HUES64 (cell line): ENCODE measurements around the gene SHISA7.

ENCODE experiments used
- H3K27ac ChIP-seq: 2 replicates; pipeline ENCODE4 v1.7.0; 2013; ENCODE audit warnings: low read depth, low read length, inconsistent platforms
- H3K27me3 ChIP-seq: 2 replicates; pipeline ENCODE4 v1.6.1; 2013; ENCODE audit warnings: mild to moderate bottlenecking, low read length; ENCODE audit not compliant: insufficient read depth
- H3K36me3 ChIP-seq: 2 replicates; pipeline ENCODE4 v1.6.1; 2013; ENCODE audit warnings: mild to moderate bottlenecking, low read length; ENCODE audit not compliant: insufficient read depth
- H3K4me1 ChIP-seq: 2 replicates; pipeline ENCODE4 v1.6.1; 2013; ENCODE audit warnings: mild to moderate bottlenecking, low read length, moderate library complexity; ENCODE audit not compliant: insufficient read depth
- H3K4me3 ChIP-seq: 2 replicates; pipeline ENCODE4 v1.5.1; 2013; ENCODE audit warnings: mild to moderate bottlenecking, low read length, moderate library complexity
- H3K9ac ChIP-seq: 2 replicates; pipeline ENCODE4 v1.6.1; 2013; ENCODE audit warnings: mild to moderate bottlenecking, low read depth, low read length
- H3K9me3 ChIP-seq: 2 replicates; pipeline ENCODE4 v1.6.1; 2013; ENCODE audit warnings: low read depth, low read length; ENCODE audit not compliant: insufficient read depth
- WGBS: fragments of 150-250, 120-280 bp; methylation state at CpG from one replicate; pipeline ENCODE4 v1.1.7; 2013; ENCODE audit warnings: missing lambda C conversion rate; 5-methylcytosine and 5-hydroxymethylcytosine counted together

The SHISA7 gene

DNA sequence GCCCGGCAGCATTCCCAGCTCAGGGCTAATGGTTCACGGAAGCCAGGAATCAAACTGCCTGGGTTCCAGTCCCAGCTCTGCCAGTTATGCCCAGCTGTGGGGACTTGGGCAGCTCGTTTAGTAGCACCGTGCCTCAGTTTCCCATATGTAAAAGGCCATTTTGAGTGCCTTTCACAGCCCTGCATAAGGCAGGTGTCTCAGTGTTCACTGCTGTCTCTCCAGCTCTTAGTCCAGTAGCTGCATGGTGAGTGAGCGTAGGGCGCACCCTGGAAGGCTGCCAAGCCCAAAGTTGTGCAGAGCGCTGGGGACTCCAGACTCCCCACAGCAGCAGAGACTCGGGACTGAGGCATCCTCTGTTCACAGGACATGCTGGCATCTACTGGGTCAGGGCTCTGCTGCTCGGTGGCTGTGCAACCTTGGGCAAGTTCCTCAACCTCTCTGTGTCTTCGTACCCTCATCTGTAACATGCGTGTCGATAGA is 51.9 kb downstream of the SHISA7 start:
- Histone ChIP-seq H3K9me3 (no peaks in the 10 kb centered on the region), H3K36me3 (peaks cover 42% of the 10 kb centered on the region), H3K27ac (no peak overlapping the region), H3K4me3 (no peak overlapping the region), H3K27me3 (no peaks in the 10 kb centered on the region), H3K9ac (no peak overlapping the region), H3K4me1 (peaks cover 16% of the 10 kb centered on the region)
- WGBS = 90% methylated on average over 12 of the region's 12 CpGs

DNA sequence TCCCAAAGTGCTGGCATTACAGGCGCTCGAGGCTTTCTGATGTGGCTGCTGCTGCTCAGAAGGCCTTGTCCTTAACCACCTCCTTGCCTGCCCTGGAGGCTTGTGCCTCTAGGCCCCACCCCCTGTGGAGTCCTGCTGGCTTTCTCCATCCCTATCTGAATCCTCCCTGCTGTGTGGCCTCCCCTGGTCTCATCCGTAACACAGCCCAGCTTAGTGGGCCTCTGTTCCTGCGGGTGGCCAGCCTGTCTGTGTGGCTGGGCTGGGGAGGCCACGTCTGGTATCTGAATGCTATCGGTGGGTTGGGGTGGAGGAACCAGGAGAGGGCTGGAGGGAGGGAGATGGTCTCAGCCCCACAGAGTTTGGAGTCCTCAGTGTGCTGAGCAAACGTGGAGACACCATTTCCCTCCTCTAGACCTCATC is 52.6 kb downstream of the SHISA7 start:
- Histone ChIP-seq H3K4me3 (no peak overlapping the region), H3K4me1 (peaks cover 16% of the 10 kb centered on the region), H3K36me3 (peaks cover 42% of the 10 kb centered on the region), H3K9ac (no peak overlapping the region), H3K9me3 (no peaks in the 10 kb centered on the region), H3K27ac (no peak overlapping the region), H3K27me3 (no peaks in the 10 kb centered on the region)
- 52% methylated on average over 6 of the region's 7 CpGs for WGBS

DNA sequence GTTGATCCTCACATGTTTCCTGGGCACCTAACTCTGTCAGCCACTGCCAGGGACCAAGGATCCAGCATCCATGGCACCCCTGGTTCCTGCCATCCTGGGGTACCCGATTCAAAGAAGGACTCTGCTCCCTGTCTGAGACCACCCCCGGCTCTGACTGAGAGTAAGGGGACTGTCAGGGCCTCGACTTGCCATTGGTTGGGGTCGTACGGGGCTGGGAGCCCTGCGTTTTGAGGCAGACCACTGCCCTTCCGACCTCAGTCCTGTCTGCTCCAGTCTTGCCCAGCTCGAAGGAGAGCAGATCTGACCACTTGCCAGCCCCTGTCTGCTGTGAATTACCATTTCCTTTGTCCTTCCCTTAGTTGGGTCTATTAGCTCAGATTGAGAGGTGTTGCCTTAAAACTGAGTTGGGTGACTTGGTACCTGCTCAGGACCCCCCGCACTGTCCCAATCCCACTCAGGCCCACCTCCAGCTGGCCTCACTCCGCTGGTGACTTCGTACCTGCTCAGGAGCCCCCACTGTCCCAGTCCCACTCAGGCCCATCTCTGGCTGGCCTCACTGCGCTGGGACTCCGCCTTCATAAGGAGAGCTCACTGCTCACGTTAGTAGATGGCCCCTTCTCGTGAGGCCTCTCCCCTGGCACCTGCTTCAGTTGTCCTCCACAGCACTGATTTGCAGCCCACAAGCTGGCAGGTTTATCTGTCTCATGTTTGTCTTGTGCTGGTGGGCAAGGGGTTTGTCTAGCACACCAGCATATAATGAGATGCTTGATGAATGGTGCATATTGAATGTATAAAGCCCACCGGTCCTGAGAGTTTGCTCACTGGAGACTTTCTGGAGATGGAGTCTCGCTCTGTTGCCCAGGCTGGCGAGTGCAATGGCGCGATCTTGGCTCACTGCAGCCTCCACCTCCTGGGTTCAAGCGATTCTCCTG is 53.4 kb downstream of the SHISA7 start:
- Histone ChIP-seq H3K4me1 (peaks cover 18% of the 10 kb centered on the region), H3K9me3 (no peaks in the 10 kb centered on the region), H3K36me3 (peaks cover 42% of the 10 kb centered on the region), H3K27me3 (no peaks in the 10 kb centered on the region), H3K4me3 (no peak overlapping the region), H3K27ac (no peak overlapping the region; the same call in 1 of the 2 replicates), H3K9ac (no peak overlapping the region)
- 84% methylated on average over 21 of the region's 21 CpGs for WGBS

DNA sequence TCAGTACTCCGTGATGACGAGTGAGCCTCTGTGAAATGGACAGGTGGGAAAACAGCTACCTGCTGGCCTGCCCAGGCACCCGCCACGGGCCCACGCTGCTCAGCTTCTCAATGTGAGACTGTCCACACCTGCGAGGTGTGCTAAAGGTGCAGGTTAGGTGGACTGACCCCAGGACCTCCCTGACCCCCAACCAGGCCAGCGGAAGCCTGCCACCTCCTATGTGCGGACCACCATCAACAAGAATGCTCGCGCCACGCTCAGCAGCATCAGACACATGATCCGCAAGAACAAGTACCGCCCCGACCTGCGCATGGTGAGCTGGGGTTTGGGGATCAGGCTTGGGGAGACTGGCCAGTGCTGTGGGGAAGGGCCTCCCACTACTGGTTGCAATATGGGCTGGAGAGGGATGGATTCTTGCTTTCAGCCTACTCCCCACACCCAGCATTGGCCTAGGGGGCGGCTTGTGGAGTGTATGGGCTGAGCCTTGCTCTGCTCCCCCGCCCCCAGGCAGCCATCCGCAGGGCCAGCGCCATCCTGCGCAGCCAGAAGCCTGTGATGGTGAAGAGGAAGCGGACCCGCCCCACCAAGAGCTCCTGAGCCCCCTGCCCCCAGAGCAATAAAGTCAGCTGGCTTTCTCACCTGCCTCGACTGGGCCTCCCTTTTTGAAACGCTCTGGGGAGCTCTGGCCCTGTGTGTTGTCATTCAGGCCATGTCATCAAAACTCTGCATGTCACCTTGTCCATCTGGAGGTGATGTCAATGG is 55.2 kb downstream of the SHISA7 start:
- peaks cover 18% of the 10 kb centered on the region for H3K4me1 ChIP-seq
- H3K9ac ChIP-seq = peak overlapping the region; percentile 91
- peaks cover 3% of the 10 kb centered on the region; the same call in 1 of the 2 replicates for H3K27me3 ChIP-seq
- 94% methylated on average over 24 of the region's 24 CpGs for WGBS
- H3K9me3 ChIP-seq = no peaks in the 10 kb centered on the region
- H3K36me3 ChIP-seq = peaks cover 42% of the 10 kb centered on the region
- no peak overlapping the region for H3K27ac ChIP-seq
- peak overlapping the region; percentile 83 for H3K4me3 ChIP-seq

DNA sequence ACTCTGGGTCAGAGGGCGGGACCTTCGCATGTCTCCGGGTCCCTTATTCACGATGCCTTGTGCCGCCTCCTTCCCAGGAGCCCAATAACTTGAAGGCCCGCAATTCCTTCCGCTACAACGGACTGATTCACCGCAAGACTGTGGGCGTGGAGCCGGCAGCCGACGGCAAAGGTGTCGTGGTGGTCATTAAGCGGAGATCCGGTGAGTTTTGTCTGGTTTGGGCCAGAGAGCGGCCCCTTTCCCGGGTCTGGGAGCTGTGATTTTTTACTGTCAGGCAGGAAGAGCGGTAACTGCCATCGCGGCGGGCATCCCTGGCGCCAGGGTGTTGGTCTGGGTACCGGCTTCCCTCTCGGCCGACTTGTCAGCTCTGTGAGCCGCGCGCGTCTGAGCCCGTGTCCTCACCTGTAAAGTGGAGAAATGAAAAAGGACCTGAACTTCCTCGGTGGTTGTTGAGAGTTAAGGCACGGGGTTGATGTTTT is 56.6 kb downstream of the SHISA7 start:
- Histone ChIP-seq H3K36me3 (peaks cover 42% of the 10 kb centered on the region), H3K27me3 (peaks cover 9% of the 10 kb centered on the region; the same call in 1 of the 2 replicates), H3K4me1 (peaks cover 13% of the 10 kb centered on the region; the same call in 1 of the 2 replicates), H3K27ac (peak overlapping the region; percentile 62; the same call in 1 of the 2 replicates), H3K9me3 (no peaks in the 10 kb centered on the region), H3K9ac (peak overlapping the region; percentile 91), H3K4me3 (peak overlapping the region; percentile 83)
- 7% methylated on average over 33 of the region's 33 CpGs for WGBS

DNA sequence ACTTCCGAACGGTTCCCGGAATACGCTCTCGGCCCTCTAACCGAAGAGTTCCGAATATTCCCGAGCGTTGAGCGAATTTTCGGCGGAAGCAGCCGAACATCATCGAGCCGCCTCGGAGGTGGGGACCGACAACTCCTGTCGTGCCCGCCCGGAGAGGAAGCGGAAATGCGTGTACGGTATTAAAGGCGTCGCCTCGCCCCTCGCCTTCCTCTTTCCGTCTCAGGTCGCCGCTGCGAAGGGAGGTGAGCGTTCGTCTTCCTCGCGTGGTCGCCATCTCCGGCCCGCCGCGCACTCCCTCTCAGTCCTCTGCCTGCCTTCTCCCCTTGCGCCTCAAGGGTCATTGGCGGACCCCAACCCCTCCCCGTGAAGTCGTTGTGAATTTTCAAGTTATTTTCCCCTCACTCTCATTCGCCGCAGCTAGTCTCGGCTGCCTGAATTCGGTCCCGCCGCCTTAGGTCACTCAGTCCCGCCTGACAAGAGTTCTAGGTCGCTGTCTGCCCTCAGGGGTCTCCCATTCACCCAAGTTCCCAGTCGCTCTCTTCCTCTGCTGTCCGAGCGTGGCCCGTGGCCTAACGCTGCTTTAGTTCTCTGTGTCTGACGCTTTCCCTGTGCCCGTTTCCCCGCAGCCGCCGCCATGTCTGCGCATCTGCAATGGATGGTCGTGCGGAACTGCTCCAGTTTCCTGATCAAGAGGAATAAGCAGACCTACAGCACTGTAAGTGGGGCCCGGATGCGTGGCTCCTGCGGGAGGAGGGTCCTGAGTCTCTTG is 57.2 kb downstream of the SHISA7 start, which contains the start of gene RPL28:
RPL28 (plus strand) TSS at position 209 of the 769 bp plus-strand sequence; CDS start at position 635, 426 bp downstream.
- H3K27me3 ChIP-seq = peaks cover 9% of the 10 kb centered on the region; the same call in 1 of the 2 replicates
- H3K4me3 ChIP-seq = peak within 1 kb of the TSS; percentile 83
- H3K9me3 ChIP-seq = no peaks in the 10 kb centered on the region
- peak within 1 kb of the TSS; percentile 91 for H3K9ac ChIP-seq
- H3K36me3 ChIP-seq = peaks cover 42% of the 10 kb centered on the region
- peaks cover 13% of the 10 kb centered on the region; the same call in 1 of the 2 replicates for H3K4me1 ChIP-seq
- WGBS = under 1% methylated on average over 68 of the region's 68 CpGs
- H3K27ac ChIP-seq = peak within 1 kb of the TSS; percentile 86

DNA sequence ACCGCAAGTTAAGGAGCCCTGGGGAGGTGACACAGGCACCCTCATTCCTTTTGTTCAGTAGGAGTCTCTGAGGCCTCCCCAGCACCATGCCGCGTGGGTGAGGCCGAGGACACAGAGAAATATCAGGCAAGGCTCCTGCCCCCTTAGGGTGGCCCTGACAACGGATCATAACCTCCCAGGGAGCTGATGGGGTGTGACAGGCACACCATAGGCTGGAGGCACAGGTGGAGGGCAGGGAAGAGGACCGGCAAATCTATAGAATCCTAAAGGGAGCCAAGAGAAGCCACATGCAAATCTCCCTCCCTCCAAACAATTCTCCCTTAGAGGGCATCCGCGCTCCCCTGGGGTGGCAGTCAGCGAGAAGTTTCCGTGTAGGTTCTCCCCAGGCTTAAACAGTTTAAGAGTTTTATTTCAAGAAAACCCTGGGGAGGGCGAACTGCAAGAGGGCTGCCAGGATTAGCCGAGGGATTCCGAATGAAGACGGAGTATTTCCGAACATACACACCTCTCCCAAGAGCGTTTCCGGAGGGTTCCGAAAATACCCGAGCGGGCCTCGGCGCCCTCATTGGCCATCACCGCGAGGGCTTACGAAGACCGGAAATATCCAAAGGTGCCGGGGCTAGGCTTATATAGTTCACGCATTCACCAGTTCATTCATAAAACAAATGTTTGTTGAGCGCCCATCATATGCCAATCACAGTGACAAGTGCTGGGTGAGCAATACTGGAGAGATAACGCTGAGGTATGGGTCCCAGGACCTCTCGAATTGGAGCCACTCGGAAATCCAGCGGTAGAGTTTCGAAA is 58.0 kb downstream of the SHISA7 start:
- peak overlapping the region; percentile 83 for H3K4me3 ChIP-seq
- H3K27me3 ChIP-seq = peaks cover 9% of the 10 kb centered on the region; the same call in 1 of the 2 replicates
- peak overlapping the region; percentile 86 for H3K27ac ChIP-seq
- H3K36me3 ChIP-seq = peaks cover 39% of the 10 kb centered on the region
- H3K9me3 ChIP-seq = no peaks in the 10 kb centered on the region
- 6% methylated on average over 34 of the region's 34 CpGs for WGBS
- H3K9ac ChIP-seq = peak overlapping the region; percentile 84
- H3K4me1 ChIP-seq = peaks cover 13% of the 10 kb centered on the region; the same call in 1 of the 2 replicates

DNA sequence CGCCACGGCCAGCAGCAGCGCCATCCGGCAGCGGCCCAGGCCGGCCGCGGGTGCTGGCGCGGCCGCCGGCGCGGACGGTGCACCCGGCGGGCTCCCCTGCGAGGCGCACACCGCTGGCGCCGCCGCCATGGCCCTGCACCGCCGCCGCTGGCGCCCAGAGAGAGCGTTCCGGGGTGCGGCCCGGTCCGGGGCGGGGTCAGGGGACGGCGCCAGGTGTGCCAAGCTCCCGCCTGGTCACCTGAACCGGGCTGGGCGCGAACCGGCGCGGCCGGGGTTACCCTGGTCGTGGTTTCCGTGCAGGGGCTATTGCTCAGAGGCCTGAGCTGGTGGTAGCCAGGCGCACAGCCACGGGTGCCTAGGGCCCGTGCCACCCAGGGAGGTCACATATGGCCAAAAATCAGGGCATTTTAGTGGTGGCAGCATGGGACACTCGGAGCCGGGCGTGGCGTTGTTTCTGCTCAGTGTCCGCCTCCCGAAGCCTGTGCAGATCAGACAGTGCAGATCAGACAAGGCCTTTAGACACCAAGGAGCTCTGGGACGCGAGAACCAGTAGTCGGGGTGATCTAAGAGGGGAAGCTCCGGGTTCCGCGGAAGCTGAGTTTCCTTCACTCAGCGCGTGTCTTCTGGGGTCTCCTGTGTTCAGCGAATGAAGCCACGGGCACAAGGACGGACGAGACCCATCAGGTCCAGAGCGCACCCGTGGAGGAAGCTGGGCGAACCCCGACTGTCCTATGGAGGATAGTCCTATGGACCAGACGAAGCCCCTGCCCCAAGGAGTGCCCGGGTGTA is 58.8 kb downstream of the SHISA7 start, which contains the start of gene TMEM238:
TMEM238 (minus strand) TSS at position 162 of the 789 bp plus-strand sequence; CDS start at position 129, 33 bp downstream.
- Histone ChIP-seq H3K9ac (peak within 1 kb of the TSS; percentile 84), H3K27ac (peak within 1 kb of the TSS; percentile 86), H3K4me1 (peaks cover 13% of the 10 kb centered on the region; the same call in 1 of the 2 replicates), H3K4me3 (peak within 1 kb of the TSS; percentile 83), H3K36me3 (peaks cover 31% of the 10 kb centered on the region), H3K27me3 (peaks cover 9% of the 10 kb centered on the region; the same call in 1 of the 2 replicates), H3K9me3 (no peaks in the 10 kb centered on the region)
- 28% methylated on average over 72 of the region's 72 CpGs for WGBS
